Tibial nerve (tissue), 4 donors: Measurements from ENCODE around the gene SIGLEC12. TPM values are rescaled to one million over a fixed set of nuclear protein-coding genes. Genes with fewer than 3 reads are reported as not detected.
"Not testable (repeated sequence)": the region's sequence is repeated elsewhere in the genome, so short reads cannot be mapped to it uniquely, and the experiment has no call there.

Experiments used
- DNase-seq, 2 donors: peaks; one replicate each; pipeline ENCODE4 v3.0.0-alpha.2; 2019; ENCODE audit warnings: low spot score in 2 of 2
- H3K27ac ChIP-seq, 4 donors: fragments of 200-600 bp; sonication (generic) in 3 of 4; one replicate each; pipeline ENCODE4 v1.5.1; 2017 to 2019; ENCODE audit warnings: mild to moderate bottlenecking in 1 of 4
- H3K27me3 ChIP-seq, 2 donors: fragments of 200-600 bp; sonication (generic) in 1 of 2; one replicate each; pipeline versions ENCODE4 v1.5.1 to v1.6.0; 2017 to 2019
- H3K36me3 ChIP-seq, 3 donors: fragments of 200-600 bp; sonication (generic); one replicate each; pipeline ENCODE4 v1.5.1; 2018 to 2019
- H3K4me1 ChIP-seq, 4 donors: fragments of 200-600 bp; sonication (generic) in 3 of 4; one replicate each; pipeline ENCODE4 v1.5.1; 2017 to 2019
- H3K4me3 ChIP-seq, 4 donors: fragments of 200-600 bp; sonication (generic) in 3 of 4; one replicate each; pipeline ENCODE4 v1.5.1; 2017 to 2019; ENCODE audit warnings: mild to moderate bottlenecking in 1 of 4, moderate library complexity in 1 of 4
- H3K9me3 ChIP-seq, 4 donors: fragments of 200-600 bp; sonication (generic) in 3 of 4; one replicate each; pipeline ENCODE4 v1.5.1; 2017 to 2019
- CTCF ChIP-seq, 5 experiments: fragments of 200-600 bp in 3 of 5; fragments of 450-650 bp in 2 of 5; sonication (generic) in 3 of 5; IDR thresholded peaks; one replicate each; pipeline ENCODE4 v1.5.1; 2016 to 2019; ENCODE audit warnings: antibody characterized with exemption in 5 of 5, mild to moderate bottlenecking in 3 of 5, moderate library complexity in 2 of 5
- EP300 ChIP-seq, 2 donors: sonication (generic); formaldehyde crosslinking; IDR thresholded peaks; one replicate each; pipeline ENCODE4 v1.6.1; 2017; ENCODE audit warnings: antibody characterized with exemption in 2 of 2, mild to moderate bottlenecking in 1 of 2
- POLR2A ChIP-seq, 2 donors: fragments of 450-650 bp; IDR thresholded peaks; one replicate each; pipeline ENCODE4 v1.6.1; 2017; ENCODE audit warnings: antibody characterized with exemption in 2 of 2, mild to moderate bottlenecking in 2 of 2, moderate library complexity in 2 of 2
- WGBS, 2 donors: methylation state at CpG; one replicate each; pipeline ENCODE4 v1.1.5; 2018; 5-methylcytosine and 5-hydroxymethylcytosine counted together
- small RNA-seq: library from RNA; depleted of rRNA; stranded (forward); fragments of <200 nt; gene quantifications from one replicate; pipeline ENCODE3, GENCODE V24; 2016
- total RNA-seq, 4 donors: library from RNA; depleted of rRNA; stranded (reverse); fragments of >200 nt; gene quantifications; one replicate each; pipeline ENCODE4 v1.1.0, GENCODE V29; 2016

The SIGLEC12 gene
- total RNA-seq, 4 donors from 2014 or later, result 0.66 TPM; not detected in 3

- DNase-seq, result no peak
- no peaks in the 10 kb centered on the region for H3K9me3 ChIP-seq
- H3K27me3 ChIP-seq, result no peaks in the 10 kb centered on the region
- no peak overlapping the region for H3K27ac ChIP-seq
- H3K4me3 ChIP-seq, result no peak overlapping the region
- H3K36me3 ChIP-seq, result no peaks in the 10 kb centered on the region
- no peaks in the 10 kb centered on the region for H3K4me1 ChIP-seq
- WGBS, 2 donors, result 57 to 62% methylated on average over 13 of the region's 13 CpGs
- TF ChIP-seq POLR2A (IDR thresholded peaks at IDR 0.05) (no peak), CTCF (IDR thresholded peaks at IDR 0.05) (no peak), EP300 (IDR thresholded peaks at IDR 0.05) (no peak)
Measured at GRCh38 chr19:51448411-51449016, 53.1 kb downstream of the SIGLEC12 start.

GRCh38 chr19:51448011-51448410 lies 53.6 kb downstream of the SIGLEC12 start:
- no peak overlapping the region for H3K27ac ChIP-seq
- H3K9me3 ChIP-seq, result no peaks in the 10 kb centered on the region
- no peaks in the 10 kb centered on the region for H3K27me3 ChIP-seq
- no peaks in the 10 kb centered on the region for H3K4me1 ChIP-seq
- no peak overlapping the region for H3K4me3 ChIP-seq
- TF ChIP-seq POLR2A (IDR thresholded peaks at IDR 0.05) (no peak), EP300 (IDR thresholded peaks at IDR 0.05) (no peak), CTCF (IDR thresholded peaks at IDR 0.05) (no peak)
- no peak for DNase-seq
- WGBS, 2 donors, result 76 to 87% methylated on average over 7 of the region's 7 CpGs
- H3K36me3 ChIP-seq, result no peaks in the 10 kb centered on the region

DNA sequence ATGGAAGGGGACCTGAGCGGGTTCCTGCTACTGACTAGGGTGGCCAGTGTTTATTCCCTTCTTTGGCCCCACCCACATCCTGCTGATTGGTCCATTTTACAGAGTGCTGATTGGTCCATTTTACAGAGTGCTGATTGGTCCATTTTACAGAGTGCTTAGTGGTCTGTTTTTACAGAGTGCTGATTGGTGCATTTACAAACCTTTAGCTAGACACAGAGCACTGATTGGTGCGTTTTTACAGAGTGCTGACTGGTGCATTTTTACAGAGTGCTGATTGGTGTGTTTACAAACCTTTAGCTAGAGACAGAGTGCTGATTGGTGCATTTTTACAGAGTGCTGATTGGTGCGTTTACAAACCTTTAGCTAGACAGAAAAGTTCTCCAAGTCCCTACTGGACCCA lies 54.1 kb downstream of the SIGLEC12 start:
- DNase-seq, H3K27me3 ChIP-seq, H3K9me3 ChIP-seq, H3K27ac ChIP-seq, H3K4me3 ChIP-seq, H3K4me1 ChIP-seq, H3K36me3 ChIP-seq: not testable (repeated sequence)
- WGBS, 2 donors, result 84 to 88% methylated on average over 3 of the region's 3 CpGs

DNA sequence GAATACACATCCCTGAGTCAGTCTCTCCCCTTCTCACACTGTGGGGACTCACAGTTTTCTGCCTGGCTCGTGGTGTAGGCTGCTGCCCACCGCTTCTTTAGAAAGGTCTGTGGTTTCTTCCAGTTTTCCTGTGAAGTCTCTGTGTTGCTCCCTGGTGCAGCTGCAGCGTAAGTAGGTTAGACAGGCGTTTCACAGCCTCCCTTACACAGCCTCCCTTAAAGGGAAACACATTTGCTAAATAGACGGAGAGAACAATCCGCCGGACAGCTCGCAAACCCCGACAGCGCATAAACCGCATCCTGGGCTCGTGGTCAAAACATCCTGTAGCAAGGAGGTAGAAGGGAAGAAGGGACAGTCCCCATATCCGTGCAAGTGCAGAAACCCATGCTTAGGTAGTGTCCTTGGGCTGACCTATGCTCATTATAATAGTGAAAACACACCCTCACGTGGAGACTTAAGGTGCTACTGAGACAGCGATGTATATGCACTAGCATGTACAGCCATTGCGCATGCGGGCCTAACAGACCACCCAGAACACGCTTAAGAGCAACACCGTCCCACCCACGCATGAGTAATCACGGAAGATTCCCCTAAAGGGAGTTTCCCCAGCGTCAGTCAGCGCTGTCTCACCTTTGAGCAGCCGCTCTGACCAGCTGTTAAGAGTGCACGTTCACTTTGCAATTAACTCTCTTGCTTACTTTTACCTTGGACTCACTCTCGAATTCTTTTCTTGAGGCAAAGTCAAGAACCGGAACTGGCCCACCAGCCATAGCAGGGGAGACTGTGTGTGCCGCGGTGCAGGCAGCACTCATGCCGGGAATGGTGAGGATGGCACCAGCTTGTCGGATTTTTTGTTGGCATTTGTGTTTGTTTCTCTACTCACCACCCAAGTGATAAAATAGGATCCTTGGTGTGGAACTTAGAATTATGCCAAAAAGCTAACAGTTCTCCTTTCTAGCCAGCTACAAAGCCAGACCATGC lies 59.9 kb downstream of the SIGLEC12 start:
- H3K27ac ChIP-seq, result peak overlapping the region in 1 of 4 donors; percentile 16
- H3K4me1 ChIP-seq, result no peaks in the 10 kb centered on the region
- 49 to 55% methylated on average over 30 to 31 of the region's 31 CpGs for WGBS, 2 donors
- no peak for TF ChIP-seq CTCF (IDR thresholded peaks at IDR 0.05)
- TF ChIP-seq EP300 (IDR thresholded peaks at IDR 0.05), result no peak
- TF ChIP-seq POLR2A (IDR thresholded peaks at IDR 0.05), result no peak
- peaks cover 0 to 21% of the 10 kb centered on the region in 2 donors for H3K27me3 ChIP-seq
- no peaks in the 10 kb centered on the region for H3K36me3 ChIP-seq
- H3K4me3 ChIP-seq, result peak overlapping the region in 1 of 4 donors; percentile 18
- no peak for DNase-seq
- no peaks in the 10 kb centered on the region for H3K9me3 ChIP-seq

Small RNA genes lying within 50 kb of the gene (small RNA-seq; reads per million reads assigned to genes)
- gene AC020914.3 (not detected), gene AC020914.5 (not detected)

Other genes starting within 250 kb of the SIGLEC12 start
- gene IGLON5, start 190.2 kb downstream of the SIGLEC12 start, total RNA-seq, result under 1 TPM in 1 of 4 donors, not detected in 3; 0.30 TPM
- 1 to 10 TPM in 3 of 4 donors, under 1 TPM in 1; 0.44 to 3.7 (median 2.1) TPM for gene VSIG10L, start 159.7 kb downstream of the SIGLEC12 start, total RNA-seq
- gene ETFB, start 135.4 kb downstream of the SIGLEC12 start, total RNA-seq, result 100 to 1,000 TPM in 3 of 4 donors, 10 to 100 TPM in 1; 73.2 to 118 (median 101) TPM
- not detected for gene CLDND2, start 132.8 kb downstream of the SIGLEC12 start, total RNA-seq
- 1 to 10 TPM in 2 of 4 donors, not detected in 2; 3.6 to 3.9 TPM for gene NKG7, start 129.1 kb downstream of the SIGLEC12 start, total RNA-seq
- not detected for gene LIM2, start 113.8 kb downstream of the SIGLEC12 start, total RNA-seq
- under 1 TPM in 1 of 4 donors, not detected in 3; 0.63 TPM for gene C19orf84, start 111.2 kb downstream of the SIGLEC12 start, total RNA-seq
- 10 to 100 TPM in 2 of 4 donors, 1 to 10 TPM in 2; 2.1 to 21.9 (median 7.3) TPM for gene SIGLEC10, start 84.2 kb downstream of the SIGLEC12 start, total RNA-seq
- gene SIGLEC8, start 43.3 kb downstream of the SIGLEC12 start, total RNA-seq, result 1 to 10 TPM in 1 of 4 donors, under 1 TPM in 3; 0.20 to 5.5 (median 0.87) TPM
- not detected for gene CEACAM18, start 23.3 kb downstream of the SIGLEC12 start, total RNA-seq
- gene SIGLEC6, start 29.9 kb upstream of the SIGLEC12 start, total RNA-seq, result 1 to 10 TPM in 1 of 4 donors, under 1 TPM in 3; 0.44 to 1.5 (median 0.59) TPM
- gene ZNF175, start 69.5 kb upstream of the SIGLEC12 start, total RNA-seq, result 1 to 10 TPM; 4.3 to 8.5 (median 7.3) TPM
- 1 to 10 TPM in 3 of 4 donors, under 1 TPM in 1; 0.20 to 2.2 (median 1.6) TPM for gene SIGLEC5, start 128.6 kb upstream of the SIGLEC12 start, total RNA-seq
- 1 to 10 TPM in 3 of 4 donors, not detected in 1; 1.9 to 6.3 (median 4.9) TPM for gene SIGLEC14, start 145.0 kb upstream of the SIGLEC12 start, total RNA-seq
- 10 to 100 TPM; 10.7 to 47.9 (median 34.0) TPM for gene SPACA6, start 191.5 kb upstream of the SIGLEC12 start, total RNA-seq
- 1 to 10 TPM in 1 of 4 donors, under 1 TPM in 1, not detected in 2; 0.44 to 3.3 TPM for gene HAS1, start 222.2 kb upstream of the SIGLEC12 start, total RNA-seq